Sigmoid colon (tissue), 7 donors: Measurements from ENCODE around the gene SLC8A2. TPM values are rescaled to one million over a fixed set of nuclear protein-coding genes. Genes with fewer than 3 reads are reported as not detected.

ENCODE experiments used
- DNase-seq: peaks from one replicate; pipeline ENCODE4 v3.0.0-alpha.2; 2019
- H3K27ac ChIP-seq, 4 donors: fragments of 200-600 bp; sonication (generic); one replicate each; pipeline ENCODE4 v1.5.1; 2016 to 2019; ENCODE audit warnings: mild to moderate bottlenecking in 1 of 4
- H3K27me3 ChIP-seq, 3 donors: fragments of 200-600 bp; sonication (generic); one replicate each; pipeline ENCODE4 v1.5.1; 2019; ENCODE audit warnings: mild to moderate bottlenecking in 1 of 3
- H3K36me3 ChIP-seq, 4 donors: fragments of 200-600 bp; sonication (generic); one replicate each; pipeline ENCODE4 v1.5.1; 2016 to 2019
- H3K4me1 ChIP-seq, 4 donors: fragments of 200-600 bp; sonication (generic); one replicate each; pipeline ENCODE4 v1.5.1; 2017 to 2019
- H3K4me3 ChIP-seq, 4 donors: fragments of 200-600 bp; sonication (generic); one replicate each; pipeline ENCODE4 v1.5.1; 2017 to 2019; ENCODE audit warnings: mild to moderate bottlenecking in 2 of 4, moderate library complexity in 1 of 4
- H3K9me3 ChIP-seq, 4 donors: fragments of 200-600 bp in 3 of 4; sonication (generic) in 3 of 4; one replicate each; pipeline versions ENCODE4 v1.5.1 to v1.6.1; 2013 to 2019
- EP300 ChIP-seq, 4 donors: sonication (generic); formaldehyde crosslinking; IDR thresholded peaks; one replicate each; pipeline ENCODE4 v1.6.1; 2017; ENCODE audit warnings: antibody characterized with exemption in 4 of 4
- POLR2A ChIP-seq, 2 donors: fragments of 450-650 bp; IDR thresholded peaks; one replicate each; pipeline ENCODE4 v1.6.1; 2016; ENCODE audit warnings: antibody characterized with exemption in 2 of 2, mild to moderate bottlenecking in 2 of 2, moderate library complexity in 2 of 2
- POLR2AphosphoS5 ChIP-seq, 4 donors: sonication (generic); formaldehyde crosslinking; IDR thresholded peaks; one replicate each; pipeline ENCODE4 v1.6.1; 2017; ENCODE audit warnings: antibody characterized with exemption in 4 of 4
- WGBS, 2 donors: extraction: QIAGEN DNeasy Blood & Tissue Kit; methylation state at CpG; one replicate each; pipeline ENCODE4 v1.1.7; 2013; 5-methylcytosine and 5-hydroxymethylcytosine counted together
- intact Hi-C: fragments of 100-400 bp; cut with DNase I; formaldehyde crosslinking; loops from one replicate; pipeline ENCODE4 v1.15.1; 2023
- polyA plus RNA-seq, 3 donors: library from polyadenylated mRNA; stranded (reverse); fragments of 200-250 nt; gene quantifications; one replicate each; pipeline ENCODE4 v1.2.3, GENCODE V29; 2013
- total RNA-seq, 4 donors: library from RNA; depleted of rRNA; stranded (reverse); fragments of >200 nt; gene quantifications; one replicate each; pipeline ENCODE4 v1.1.0, GENCODE V29; 2016
- TF ChIP-seq, protein P1 (sequence below), 4 experiments: fragments of 450-650 bp in 3 of 4; fragments of 200-600 bp in 1 of 4; IDR thresholded peaks; one replicate each; pipeline ENCODE4 v1.5.1; 2016 to 2019; ENCODE audit warnings: antibody characterized with exemption in 4 of 4, mild to moderate bottlenecking in 3 of 4, moderate library complexity in 2 of 4
- donor health status: healthy with polysubstance abuse.
- donor health status: Bipolar disorder and iron deficiency.
- donor health status: healthy.

SLC8A2 gene
- total and polyA plus RNA-seq, 7 donors, result 1.1 to 39.9 (median 10.0) TPM; not detected in 2

DNA sequence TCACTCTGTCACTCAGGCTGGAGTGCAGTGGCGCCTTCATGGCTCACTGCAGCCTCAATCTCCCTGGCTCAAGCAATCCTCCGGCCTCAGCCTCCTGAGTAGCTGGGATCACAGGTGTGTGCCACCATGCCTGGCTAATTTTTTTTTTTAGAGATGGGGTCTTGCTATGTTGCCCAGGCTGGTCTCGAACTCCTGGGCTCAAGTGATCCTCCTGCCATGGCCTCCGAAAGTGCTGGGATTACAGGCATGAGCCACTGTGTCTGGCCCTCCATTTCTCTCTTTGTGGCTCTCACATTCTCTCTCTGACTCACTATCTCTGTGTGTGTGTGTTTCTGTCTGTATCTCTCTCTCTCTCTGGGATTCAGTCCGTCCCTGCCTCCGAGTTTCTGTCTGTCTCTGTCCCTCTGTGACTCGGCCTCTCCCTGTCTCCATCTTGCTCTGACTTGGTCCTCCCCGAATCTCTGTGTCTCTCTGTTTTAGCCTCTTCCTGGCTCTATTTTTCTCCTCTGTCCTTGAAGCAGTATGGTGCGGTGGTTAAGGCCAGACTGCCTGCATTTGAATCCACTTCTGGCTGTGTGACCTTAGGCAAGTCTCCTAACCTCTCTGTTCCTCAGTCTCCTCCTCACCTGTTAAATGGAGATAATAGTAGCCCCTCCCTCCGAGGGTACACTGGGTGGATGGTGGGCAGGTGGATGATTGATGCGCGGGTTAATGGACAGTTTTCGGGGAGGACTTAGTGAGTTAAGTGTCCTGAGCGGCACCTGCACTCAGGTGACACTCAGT, 63.3 kb downstream of the SLC8A2 start:
- no peak overlapping the region for H3K4me3 ChIP-seq
- TF ChIP-seq EP300 (IDR thresholded peaks at IDR 0.05) (no peak), POLR2A (IDR thresholded peaks at IDR 0.05) (no peak), POLR2AphosphoS5 (IDR thresholded peaks at IDR 0.05) (no peak)
- TF ChIP-seq, protein P1, sequence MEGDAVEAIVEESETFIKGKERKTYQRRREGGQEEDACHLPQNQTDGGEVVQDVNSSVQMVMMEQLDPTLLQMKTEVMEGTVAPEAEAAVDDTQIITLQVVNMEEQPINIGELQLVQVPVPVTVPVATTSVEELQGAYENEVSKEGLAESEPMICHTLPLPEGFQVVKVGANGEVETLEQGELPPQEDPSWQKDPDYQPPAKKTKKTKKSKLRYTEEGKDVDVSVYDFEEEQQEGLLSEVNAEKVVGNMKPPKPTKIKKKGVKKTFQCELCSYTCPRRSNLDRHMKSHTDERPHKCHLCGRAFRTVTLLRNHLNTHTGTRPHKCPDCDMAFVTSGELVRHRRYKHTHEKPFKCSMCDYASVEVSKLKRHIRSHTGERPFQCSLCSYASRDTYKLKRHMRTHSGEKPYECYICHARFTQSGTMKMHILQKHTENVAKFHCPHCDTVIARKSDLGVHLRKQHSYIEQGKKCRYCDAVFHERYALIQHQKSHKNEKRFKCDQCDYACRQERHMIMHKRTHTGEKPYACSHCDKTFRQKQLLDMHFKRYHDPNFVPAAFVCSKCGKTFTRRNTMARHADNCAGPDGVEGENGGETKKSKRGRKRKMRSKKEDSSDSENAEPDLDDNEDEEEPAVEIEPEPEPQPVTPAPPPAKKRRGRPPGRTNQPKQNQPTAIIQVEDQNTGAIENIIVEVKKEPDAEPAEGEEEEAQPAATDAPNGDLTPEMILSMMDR (IDR thresholded peaks at IDR 0.05), result no peak
- DNase-seq, result no peak
- no peaks in the 10 kb centered on the region for H3K9me3 ChIP-seq
- intact Hi-C loops, result no loop called here
- 83 to 89% methylated on average over 14 of the region's 14 CpGs for WGBS, 2 donors
- no peaks in the 10 kb centered on the region for H3K36me3 ChIP-seq
- peaks cover 0 to 32% (median 20%) of the 10 kb centered on the region in 3 donors for H3K27me3 ChIP-seq
- no peaks in the 10 kb centered on the region for H3K4me1 ChIP-seq
- H3K27ac ChIP-seq, result no peak overlapping the region

DNA sequence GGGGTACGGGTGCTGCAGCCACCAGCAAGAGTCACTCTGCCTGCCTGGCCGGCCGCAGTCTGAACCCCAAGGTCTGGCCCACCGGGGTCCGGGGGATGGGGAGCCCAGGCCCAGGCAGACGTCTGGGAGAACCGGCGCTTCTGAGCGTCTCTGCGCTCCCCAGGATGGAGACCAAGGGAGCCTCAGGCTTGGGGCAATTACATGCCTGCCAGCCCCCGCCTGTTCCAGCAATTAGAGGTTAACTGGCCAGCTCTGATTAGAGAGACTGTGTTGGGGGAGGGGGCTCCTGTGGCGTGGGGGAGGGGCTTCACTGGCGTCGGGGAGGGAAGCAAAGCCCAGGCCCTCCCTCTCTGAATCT, 64.3 kb downstream of the SLC8A2 start:
- intact Hi-C loops, result no loop called here
- TF ChIP-seq EP300 (IDR thresholded peaks at IDR 0.05) (no peak), POLR2AphosphoS5 (IDR thresholded peaks at IDR 0.05) (no peak)
- TF ChIP-seq, protein P1 (IDR thresholded peaks at IDR 0.05), result no peak

DNA sequence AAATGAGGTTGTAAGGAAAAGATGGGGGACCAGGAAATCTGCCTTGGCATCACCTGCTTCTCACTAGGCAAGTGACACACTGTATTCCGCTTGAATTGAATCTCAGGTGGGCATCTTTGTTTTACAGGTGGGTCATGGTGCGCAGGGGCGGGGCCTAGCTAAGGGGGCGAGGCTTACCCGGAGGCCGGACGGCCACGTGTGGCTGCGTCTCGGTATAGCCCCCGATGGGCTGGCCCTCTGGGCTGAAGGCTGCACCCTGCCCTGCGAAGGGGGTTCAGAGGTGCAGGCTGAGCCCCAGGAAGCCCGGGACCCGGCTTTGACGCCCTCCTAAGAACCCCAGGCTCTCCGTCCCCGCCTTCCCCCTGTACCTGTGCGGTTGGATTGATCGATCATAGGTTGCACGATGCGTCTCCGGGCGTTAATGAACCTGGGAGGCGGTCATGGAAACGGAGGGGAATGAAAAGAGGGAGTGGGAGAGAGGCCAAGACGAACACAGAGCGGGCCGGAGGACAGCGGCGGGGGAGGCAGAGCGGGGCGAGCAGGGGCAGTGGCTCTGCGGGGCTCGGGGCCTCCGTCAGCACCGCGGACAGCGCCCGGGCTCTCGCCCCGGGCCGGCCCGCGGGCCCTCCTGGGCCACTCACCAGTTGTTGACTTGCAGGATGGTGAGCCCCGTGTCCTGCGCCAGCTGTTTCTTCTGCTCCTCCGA, 64.8 kb downstream of the SLC8A2 start:
- no peaks in the 10 kb centered on the region for H3K36me3 ChIP-seq

More for the DNA sequence above, 64.3 kb downstream of the SLC8A2 start:
- Histone ChIP-seq H3K4me3 (no peak overlapping the region), H3K9me3 (no peaks in the 10 kb centered on the region), H3K36me3 (no peaks in the 10 kb centered on the region), H3K27me3 (peaks cover 0 to 32% (median 20%) of the 10 kb centered on the region in 3 donors), H3K4me1 (no peaks in the 10 kb centered on the region), H3K27ac (no peak overlapping the region)
- no peak for DNase-seq
- 17 to 27% methylated on average over 14 of the region's 14 CpGs for WGBS, 2 donors

DNA sequence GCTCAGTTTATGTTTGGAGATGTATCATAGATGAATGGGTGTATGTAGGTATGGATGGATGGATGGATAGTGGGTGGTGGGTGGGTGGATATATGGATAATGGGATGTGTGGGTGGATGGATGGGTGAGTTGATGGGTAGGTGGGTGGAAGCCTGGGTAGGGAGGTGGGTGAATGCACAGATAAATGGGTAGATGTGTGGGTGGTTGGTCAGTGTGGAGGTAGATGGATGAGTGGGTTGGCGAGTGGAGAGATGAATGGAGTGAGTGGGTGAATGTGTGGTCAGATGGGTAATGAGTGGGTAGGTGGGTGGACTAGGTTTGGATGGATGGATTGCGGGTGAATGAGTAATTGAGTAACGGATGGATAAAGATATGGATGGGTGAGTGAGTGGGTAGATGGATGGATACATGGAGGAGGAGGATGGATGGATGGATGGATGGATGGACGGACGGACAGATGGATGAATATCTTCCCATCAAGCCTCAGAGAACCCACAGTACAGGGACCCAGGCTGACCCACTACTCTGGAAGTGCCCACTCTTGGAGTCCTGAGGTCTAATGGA, 65.8 kb downstream of the SLC8A2 start:
- Histone ChIP-seq H3K36me3 (no peaks in the 10 kb centered on the region), H3K27me3 (peaks cover 0 to 37% (median 20%) of the 10 kb centered on the region in 3 donors), H3K4me3 (no peak overlapping the region), H3K4me1 (no peaks in the 10 kb centered on the region), H3K27ac (no peak overlapping the region), H3K9me3 (no peaks in the 10 kb centered on the region)
- intact Hi-C loops, result no loop called here
- TF ChIP-seq POLR2AphosphoS5 (IDR thresholded peaks at IDR 0.05) (no peak), POLR2A (IDR thresholded peaks at IDR 0.05) (no peak), EP300 (IDR thresholded peaks at IDR 0.05) (no peak)
- TF ChIP-seq, protein P1 (IDR thresholded peaks at IDR 0.05), result no peak
- no peak for DNase-seq
- 81 to 92% methylated on average over 5 of the region's 5 CpGs for WGBS, 2 donors

More for the DNA sequence above, 64.8 kb downstream of the SLC8A2 start:
- Histone ChIP-seq H3K27ac (no peak overlapping the region), H3K27me3 (peaks cover 0 to 32% (median 20%) of the 10 kb centered on the region in 3 donors), H3K9me3 (no peaks in the 10 kb centered on the region), H3K4me3 (no peak overlapping the region), H3K4me1 (no peaks in the 10 kb centered on the region)
- intact Hi-C loops, result no loop called here
- no peak for DNase-seq
- TF ChIP-seq POLR2AphosphoS5 (IDR thresholded peaks at IDR 0.05) (no peak), EP300 (IDR thresholded peaks at IDR 0.05) (no peak), POLR2A (IDR thresholded peaks at IDR 0.05) (no peak)
- TF ChIP-seq, protein P1 (IDR thresholded peaks at IDR 0.05), result no peak
- WGBS, 2 donors, result 13 to 21% methylated on average over 47 of the region's 47 CpGs
